Left lung (tissue), 8 donors: ENCODE data around the gene LIPI. TPM values are rescaled to one million over a fixed set of nuclear protein-coding genes. Genes with fewer than 3 reads are reported as not detected.

Experiments
- polyA plus RNA-seq, 6 donors: library from polyadenylated mRNA; unstranded; fragments of 120-200 nt; gene quantifications; one replicate each; pipeline ENCODE4 v1.2.1, GENCODE V29; 2013; ENCODE audit not compliant: insufficient read length in 6 of 6
- total RNA-seq, 2 donors: library from RNA; stranded (reverse); fragmentation: NEBNext Ultra II Directional; extraction: Animal tissue kit (Norgen Biotek cat#: 25700); gene quantifications; one replicate each; pipeline ENCODE4 v1.2.1, GENCODE V29; 2021
- donor health status: DM: no; HTN: yes; CAD: no.
- donor health status: DM: no; HTN: no; CAD: no.

The LIPI gene
- total and polyA plus RNA-seq, 8 donors: 0.30 to 0.90 (median 0.69) TPM; not detected in 2

Other genes with a start within 250 kb of the LIPI start
- gene RBM11, start 5.2 kb upstream of the LIPI start, total RNA-seq: 1 to 10 TPM; 1.4 to 2.0 TPM
- gene RBM11, start 5.2 kb upstream of the LIPI start, polyA plus RNA-seq: 1 to 10 TPM; 3.4 to 5.3 (median 5.2) TPM
- gene HSPA13, start 172.2 kb upstream of the LIPI start, total RNA-seq: 10 to 100 TPM; 25.4 to 37.3 TPM
- gene HSPA13, start 172.2 kb upstream of the LIPI start, polyA plus RNA-seq: 10 to 100 TPM; 37.0 to 41.1 (median 40.3) TPM